CD4-positive, alpha-beta T cell (primary cell): ENCODE results near the gene SFR1. TPM values are rescaled to one million over a fixed set of nuclear protein-coding genes. Genes with fewer than 3 reads are reported as not detected.
"Not testable (repeated sequence)": the region's sequence is repeated elsewhere in the genome, so short reads cannot be mapped to it uniquely, and the experiment has no call there.

Experiments used
- ATAC-seq: fragments of 200-7000 bp; cut with Tn5 transposase; one replicate; pipeline ENCODE4 v1.10.0; 2022; ENCODE audit warnings: mild to moderate bottlenecking; ENCODE audit not compliant: poor library complexity
- CTCF ChIA-PET: fragments of 350-600 bp; sonication (Branson Sonifier 250); formaldehyde crosslinking; loops from one replicate; lab custom pipeline; 2021; ENCODE audit warnings: antibody characterized with exemption, inconsistent platforms; lab: Charles Lee
- POLR2A ChIA-PET: fragments of 350-600 bp; sonication (Branson Sonifier 250); formaldehyde crosslinking; loops from one replicate; lab custom pipeline; 2021; ENCODE audit warnings: antibody characterized with exemption, inconsistent platforms; lab: Charles Lee
- DNase-seq, 14 experiments: peaks; one replicate each; pipeline ENCODE4 v3.0.0-alpha.2; 2013 to 2020; ENCODE audit warnings: mixed read lengths in 2 of 14
- H3K27ac ChIP-seq, 2 donors: one replicate each; pipeline versions ENCODE4 v1.5.1 to v1.7.0; 2013; ENCODE audit warnings: low read length in 2 of 2, low read depth in 1 of 2, mild to moderate bottlenecking in 1 of 2
- H3K27me3 ChIP-seq, 2 experiments: 1 replicate in 1 of 2; 2 replicates in 1 of 2; pipeline versions ENCODE4 v1.6.1 to v1.7.0; 2013; ENCODE audit warnings: low read length in 2 of 2, control low read depth in 1 of 2, mild to moderate bottlenecking in 1 of 2, moderate library complexity in 1 of 2; ENCODE audit not compliant: insufficient read depth in 2 of 2, control insufficient read depth in 1 of 2
- H3K36me3 ChIP-seq: one replicate; pipeline ENCODE4 v1.6.1; 2013; ENCODE audit warnings: low read length, control low read depth; ENCODE audit not compliant: insufficient read depth
- H3K4me1 ChIP-seq: one replicate; pipeline ENCODE4 v1.6.1; 2013; ENCODE audit warnings: low read length, control low read depth; ENCODE audit not compliant: insufficient read depth
- H3K4me3 ChIP-seq: one replicate; pipeline ENCODE4 v1.5.1; 2013; ENCODE audit warnings: mild to moderate bottlenecking, low read length, moderate library complexity
- H3K9me3 ChIP-seq, 2 experiments: 1 replicate in 1 of 2; 2 replicates in 1 of 2; pipeline versions ENCODE4 v1.6.1 to v1.7.0; 2013; ENCODE audit warnings: low read length in 2 of 2, mild to moderate bottlenecking in 2 of 2, control low read depth in 1 of 2, moderate library complexity in 1 of 2; ENCODE audit not compliant: control insufficient read depth in 1 of 2, insufficient read depth in 1 of 2
- H3K27ac Mint-ChIP-seq: one replicate; pipeline ENCODE4 v1.8.0; 2020; ENCODE audit warnings: mixed read lengths
- H3K27me3 Mint-ChIP-seq: one replicate; pipeline ENCODE4 v1.8.0; 2021; ENCODE audit warnings: mixed read lengths
- H3K36me3 Mint-ChIP-seq: one replicate; pipeline ENCODE4 v1.8.0; 2021; ENCODE audit warnings: low read depth, mixed read lengths
- H3K4me1 Mint-ChIP-seq: one replicate; pipeline ENCODE4 v1.8.0; 2021; ENCODE audit warnings: low read depth, mixed read lengths
- H3K4me3 Mint-ChIP-seq: one replicate; pipeline ENCODE4 v1.8.0; 2020; ENCODE audit warnings: mild to moderate bottlenecking, mixed read lengths
- H3K9me3 Mint-ChIP-seq: one replicate; pipeline ENCODE4 v1.8.0; 2020; ENCODE audit warnings: mixed read lengths
- CTCF ChIP-seq: fragments of 200-600 bp; IDR thresholded peaks from one replicate; pipeline ENCODE4 v1.8.0; 2022; ENCODE audit warnings: antibody characterized with exemption, mild to moderate bottlenecking
- intact Hi-C, 2 experiments: fragments of 100-400 bp; cut with DNase I in 1 of 2; cut with micrococcal nuclease in 1 of 2; formaldehyde crosslinking; loops; one replicate each; pipeline versions ENCODE4 v1.15.1 to v1.9.0; 2023 to 2025; cut with DNase I, micrococcal nuclease
- total RNA-seq, 174 experiments: library from RNA in 2 of 174; stranded (reverse) in 2 of 174; gene quantifications; one replicate each; pipeline ENCODE4 v1.2.3 and lab custom pipeline; 2021 to 2026

Gene SFR1
- total RNA-seq, 2 experiments from 2014 or later = 7.2 to 7.7 TPM

- Histone ChIP-seq H3K27ac (no peak overlapping the region), H3K36me3 (no peaks in the 10 kb centered on the region), H3K4me3 (no peak overlapping the region), H3K27me3 (peaks cover 4 to 8% of the 10 kb centered on the region in 2 experiments), H3K4me1 (no peaks in the 10 kb centered on the region), H3K9me3 (peaks cover 0 to 12% of the 10 kb centered on the region in 2 experiments)
- DNase-seq (no peak), ATAC-seq (no peak)
- ChIA-PET POLR2A (no interaction called here), CTCF (interaction anchor here (1.3 kb wide), 1 partner anchor 8 kb away, joined by 3 read pairs; no protein-coding TSS in a partner anchor)
- H3K4me1 Mint-ChIP-seq = no peaks in the 10 kb centered on the region
- no peak overlapping the region for H3K27ac Mint-ChIP-seq
- no peak for TF ChIP-seq CTCF
- no peaks in the 10 kb centered on the region for H3K36me3 Mint-ChIP-seq
- peaks cover 48% of the 10 kb centered on the region for H3K27me3 Mint-ChIP-seq
- peaks cover 5% of the 10 kb centered on the region for H3K9me3 Mint-ChIP-seq
- intact Hi-C loops = no loop called here
- H3K4me3 Mint-ChIP-seq = no peak overlapping the region
Measured at GRCh38 chr10:104155591-104155990, 33.6 kb downstream of the SFR1 start.

GRCh38 chr10:104170610-104171254 is 48.8 kb downstream of the SFR1 start:
- ATAC-seq (peak; percentile 93), DNase-seq (peak in 6 of 14 experiments; percentile 1 to 78 (median 40))
- H3K27me3 ChIP-seq = no peaks in the 10 kb centered on the region
- intact Hi-C loops = no loop called here
- H3K4me3 Mint-ChIP-seq = peak overlapping the region; percentile 5
- H3K9me3 Mint-ChIP-seq = no peaks in the 10 kb centered on the region
- H3K27ac ChIP-seq = no peak overlapping the region
- TF ChIP-seq CTCF = no peak
- ChIA-PET POLR2A (interaction anchor here (2.8 kb wide), 1 partner anchor 49 kb away, joined by 15 read pairs; the partner anchor contains the start of gene SFR1), CTCF (interaction anchor here (1.1 kb wide), 1 partner anchor 50 kb away, joined by 3 read pairs; no protein-coding TSS in a partner anchor)
- H3K9me3 ChIP-seq = peaks cover 4 to 5% of the 10 kb centered on the region in 2 experiments
- no peak overlapping the region for H3K4me3 ChIP-seq
- H3K4me1 Mint-ChIP-seq = peaks cover 25% of the 10 kb centered on the region
- H3K36me3 ChIP-seq = no peaks in the 10 kb centered on the region
- peaks cover 12% of the 10 kb centered on the region for H3K4me1 ChIP-seq
- no peaks in the 10 kb centered on the region for H3K36me3 Mint-ChIP-seq
- peaks cover 5% of the 10 kb centered on the region for H3K27me3 Mint-ChIP-seq
- peak overlapping the region; percentile 1 for H3K27ac Mint-ChIP-seq

- not testable (repeated sequence) for H3K36me3 ChIP-seq, ATAC-seq
Measured at GRCh38 chr10:104174136-104174535, 52.2 kb downstream of the SFR1 start.

More at GRCh38 chr10:104174136-104174535, 52.2 kb downstream of the SFR1 start:
- CTCF ChIA-PET, H3K27ac Mint-ChIP-seq, H3K9me3 ChIP-seq, H3K27ac ChIP-seq, H3K27me3 ChIP-seq, H3K9me3 Mint-ChIP-seq, intact Hi-C loops, H3K27me3 Mint-ChIP-seq, H3K4me3 ChIP-seq, H3K36me3 Mint-ChIP-seq, POLR2A ChIA-PET, DNase-seq, H3K4me3 Mint-ChIP-seq: not testable (repeated sequence)
- H3K4me1 ChIP-seq = peaks cover 12% of the 10 kb centered on the region
- peaks cover 25% of the 10 kb centered on the region for H3K4me1 Mint-ChIP-seq

Other genes starting within 250 kb of the SFR1 start
- 10 to 100 TPM; 13.0 to 13.4 TPM for gene STN1, start 204.0 kb upstream of the SFR1 start, total RNA-seq
- gene SLK, start 155.0 kb upstream of the SFR1 start, total RNA-seq = 10 to 100 TPM; 20.5 to 20.8 TPM
- not detected for gene COL17A1, start 36.3 kb upstream of the SFR1 start, total RNA-seq
- gene CFAP43, start 110.2 kb downstream of the SFR1 start, total RNA-seq = not detected
- gene GSTO1, start 132.7 kb downstream of the SFR1 start, total RNA-seq = 10 to 100 TPM; 23.9 to 26.1 TPM
- 1 to 10 TPM in 1 of 2 experiments, under 1 TPM in 1; 0.77 to 1.2 TPM for gene GSTO2, start 147.0 kb downstream of the SFR1 start, total RNA-seq
- gene ITPRIP, start 216.3 kb downstream of the SFR1 start, total RNA-seq = 100 to 1,000 TPM; 127 to 133 TPM
- gene CFAP58, start 231.7 kb downstream of the SFR1 start, total RNA-seq = not detected